ENCODE results near the gene CPE.

Gene CPE

GRCh38 chr4:165516281-165516833, 137.5 kb downstream of the CPE start:
- DNase-seq = no peak

GRCh38 chr4:165517216-165517615, 138.4 kb downstream of the CPE start:
- DNase-seq = no peak

DNA sequence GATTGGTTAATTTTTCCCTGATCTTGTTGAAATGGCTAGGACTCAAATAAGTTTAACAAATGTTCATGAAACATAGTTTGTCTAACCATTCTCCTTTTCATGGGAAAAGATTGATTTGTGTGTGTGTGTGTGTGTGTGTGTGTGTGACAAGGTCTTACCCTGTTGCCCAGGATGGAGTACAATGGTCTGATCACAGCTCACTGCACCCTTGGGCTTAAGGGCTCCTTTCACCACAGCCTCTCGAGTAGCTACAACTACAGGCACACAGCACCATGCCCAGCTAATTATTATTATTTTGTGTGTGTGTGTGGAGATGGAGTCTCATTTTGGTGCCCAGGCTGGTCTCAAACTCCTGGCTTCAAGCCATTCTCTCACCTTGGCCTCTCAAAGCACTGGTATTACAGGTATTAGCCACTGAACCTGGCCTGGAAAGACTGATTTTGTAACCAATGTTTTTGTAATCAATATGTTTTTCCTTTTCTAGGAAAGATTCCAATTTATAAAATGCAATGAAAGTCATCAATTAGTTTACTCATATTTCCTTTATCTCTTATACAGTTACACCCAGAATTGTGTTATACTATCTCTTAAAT, 139.3 kb downstream of the CPE start:
- no peak for DNase-seq

GRCh38 chr4:165518686-165519085, 139.9 kb downstream of the CPE start:
- no peak for DNase-seq

- DNase-seq = no peak
These were observed 140.8 kb downstream of the CPE start for GRCh38 chr4:165519591-165519990.

- DNase-seq = no peak
These were observed 141.3 kb downstream of the CPE start for GRCh38 chr4:165520086-165520485.

DNA sequence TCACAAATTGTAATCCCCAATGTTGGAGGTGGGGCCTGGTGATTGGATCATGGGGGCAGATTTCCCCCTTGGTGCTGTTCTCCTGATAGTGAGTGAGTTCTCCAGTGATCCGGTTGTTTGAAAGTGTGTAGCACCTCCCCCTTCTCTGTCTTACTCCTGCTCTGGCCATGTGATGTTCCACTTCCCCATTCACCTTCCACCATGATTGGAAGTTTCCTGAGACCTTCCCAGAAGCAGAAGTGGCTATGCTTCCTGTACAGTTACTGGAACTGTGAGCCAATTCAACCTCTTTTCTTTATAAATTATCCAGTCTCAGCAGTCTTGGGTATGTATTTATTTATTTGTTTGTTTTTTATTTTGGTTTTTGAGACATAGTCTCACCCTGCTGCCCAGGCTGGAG, 143.2 kb downstream of the CPE start:
- DNase-seq = no peak

DNA sequence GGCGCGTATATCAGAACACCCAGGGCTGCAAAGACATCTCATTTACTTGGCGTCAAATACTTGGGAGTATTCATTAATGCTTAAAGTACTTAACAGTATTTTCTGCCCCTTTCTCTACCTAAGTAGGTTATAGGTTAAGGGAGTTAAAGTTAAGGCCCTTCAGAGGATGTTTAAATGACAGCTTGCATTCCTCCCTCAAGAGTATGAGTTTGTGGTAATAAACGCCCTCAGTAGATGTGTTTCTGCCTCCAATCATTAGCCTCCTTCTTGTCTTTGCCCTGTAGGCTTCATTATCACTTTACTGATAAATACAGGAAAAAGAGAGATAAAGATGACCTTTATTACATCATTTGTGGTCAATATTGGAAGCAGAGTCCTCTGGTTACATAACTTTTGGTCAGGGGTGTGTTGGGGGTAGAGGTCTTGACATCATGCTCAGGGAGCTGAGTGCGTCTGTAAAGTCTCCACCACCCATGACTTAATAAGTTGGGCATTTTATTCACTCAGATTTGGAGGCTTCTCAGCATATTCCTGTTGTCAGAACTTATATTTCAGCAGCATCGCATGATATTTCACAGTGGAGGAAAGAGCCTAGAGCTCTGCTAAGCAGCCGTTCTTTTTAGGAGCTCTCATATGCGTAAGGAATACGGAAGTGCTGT, 145.9 kb downstream of the CPE start:
- DNase-seq = no peak

GRCh38 chr4:165532976-165533375, 154.2 kb downstream of the CPE start:
- no peak for DNase-seq

GRCh38 chr4:165537028-165537648, 158.3 kb downstream of the CPE start:
- no peak for DNase-seq

DNA sequence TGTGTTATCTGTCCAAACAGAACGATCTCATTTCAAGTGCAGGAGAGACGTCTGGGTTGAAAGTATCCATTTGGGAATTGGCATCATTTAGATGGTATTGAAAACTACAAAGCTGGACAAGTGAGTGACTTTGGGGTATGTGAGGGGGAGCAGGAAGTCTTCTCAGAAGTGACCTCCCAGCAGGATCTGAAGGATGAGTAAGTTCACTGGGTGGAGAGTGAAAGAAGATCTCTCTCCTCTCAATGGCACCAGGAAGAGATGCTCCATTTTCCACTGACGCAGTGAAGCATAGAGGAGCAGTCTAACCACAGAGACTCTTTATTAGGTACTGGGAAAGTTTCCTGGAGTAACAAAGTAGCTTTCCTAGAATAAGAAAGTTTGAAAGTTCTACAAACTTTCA, 161.0 kb downstream of the CPE start:
- DNase-seq = no peak

- DNase-seq = no peak
These were observed 161.5 kb downstream of the CPE start for GRCh38 chr4:165540206-165540830.

DNA sequence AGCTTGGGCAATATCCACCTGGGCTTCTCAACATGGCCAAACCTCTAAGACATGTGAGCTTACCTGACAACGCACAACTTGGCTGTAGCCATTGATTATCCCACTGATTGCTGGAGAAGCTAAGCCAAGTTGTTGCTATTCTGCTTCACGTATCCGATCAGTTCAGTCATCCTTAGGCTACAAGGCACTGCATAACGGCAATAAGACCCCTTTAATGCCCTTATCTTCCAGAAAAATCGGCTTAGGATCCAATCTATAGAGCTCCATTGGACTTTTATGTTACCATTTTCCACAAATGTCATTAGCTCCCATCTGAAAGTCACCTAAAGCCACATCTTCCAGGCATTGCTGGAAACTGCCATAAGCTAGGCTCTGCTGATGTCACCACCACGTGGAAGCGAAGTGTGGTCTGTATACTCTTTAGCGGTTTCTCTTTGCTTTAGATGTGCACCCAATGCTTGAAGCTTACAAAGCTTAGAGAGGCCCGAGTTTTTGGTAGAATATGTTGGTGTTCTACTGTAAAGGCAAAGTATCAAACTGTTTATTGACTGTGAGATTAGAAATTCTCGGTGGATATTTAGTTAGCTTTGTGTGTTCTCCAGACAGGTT, 163.1 kb downstream of the CPE start:
- no peak for DNase-seq

DNA sequence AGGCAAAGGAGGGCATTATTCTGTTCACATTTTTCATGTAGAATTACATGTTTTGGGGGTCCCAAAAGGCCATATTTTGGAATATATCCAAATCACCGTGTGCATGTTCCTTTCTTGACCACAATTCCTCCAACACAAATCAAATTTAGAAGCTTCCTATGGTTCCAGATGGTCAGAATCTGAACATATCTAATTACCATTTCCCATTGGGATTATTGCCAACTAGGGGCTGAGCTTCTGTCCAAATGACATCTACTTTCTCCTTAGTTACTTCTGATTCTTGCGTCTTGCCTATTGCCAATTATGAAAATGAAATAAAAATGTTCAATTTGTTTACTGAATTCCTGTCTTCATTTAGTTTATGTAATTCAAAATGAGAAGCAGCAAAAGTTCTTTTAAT, 163.7 kb downstream of the CPE start:
- no peak for DNase-seq
